GM12878 (cell line): Measurements from ENCODE around the gene ULBP1. TPM values are rescaled to one million over a fixed set of nuclear protein-coding genes. Genes with fewer than 3 reads are reported as not detected.
A peak's percentile ranks its signal among the peaks of the same experiment; 100 is the strongest.
"Not testable (repeated sequence)": the region's sequence is repeated elsewhere in the genome, so short reads cannot be mapped to it uniquely, and the experiment has no call there.

Experiments used
- ATAC-seq: fragments of 200-7000 bp; cut with Tn5 transposase; 3 replicates; pipeline ENCODE4 v1.9.1; 2020; ENCODE audit warnings: mild to moderate bottlenecking, moderate library complexity
- BruUV-seq: library from RNA; stranded (reverse); fragments of 400-500 nt; replicated peaks from 2 replicates; lab custom pipeline; 2021; lab: Mats Ljungman, UMichigan
- CTCF ChIA-PET: fragments of 300-600 bp; sonication (Branson Sonifier 250); formaldehyde crosslinking; extraction: SDS; loops from one replicate; lab custom pipeline; 2021; ENCODE audit warnings: inconsistent platforms; lab: Yijun Ruan, JAX
- POLR2A ChIA-PET: fragments of 350-600 bp; formaldehyde crosslinking; extraction: SDS; loops from one replicate; lab custom pipeline; 2021; ENCODE audit warnings: inconsistent platforms; lab: Charles Lee
- RAD21 ChIA-PET: fragments of 300-600 bp; sonication (Branson Sonifier 250); formaldehyde crosslinking; loops from one replicate; lab custom pipeline; 2023; ENCODE audit warnings: antibody characterized with exemption; ENCODE audit not compliant: unreplicated experiment; lab: Charles Lee
- SMC1A ChIA-PET: fragments of 300-600 bp; sonication (Branson Sonifier 250); formaldehyde crosslinking; loops from one replicate; lab custom pipeline; 2023; ENCODE audit not compliant: unreplicated experiment, uncharacterized antibody; lab: Charles Lee
- DNase-seq: peaks from one replicate; pipeline ENCODE4 v3.0.0-alpha.2; 2011; ENCODE audit warnings: low read depth, low spot score
- FAIRE-seq: peaks from 3 replicates; lab custom pipeline; 2011; peaks lifted over from hg19 to GRCh38; lab: Jason Lieb, UNC
- H2AFZ ChIP-seq: 2 replicates; pipeline ENCODE4 v1.6.0; 2011; ENCODE audit warnings: low read depth, low read length, control low read depth; ENCODE audit not compliant: control insufficient read depth
- H3K27ac ChIP-seq: 2 replicates; pipeline ENCODE4 v1.5.1; 2011; ENCODE audit warnings: control low read depth; ENCODE audit not compliant: control insufficient read depth, insufficient read depth
- H3K27me3 ChIP-seq, 2 experiments: replicated peaks in 1 of 2; 2 replicates each; pipeline versions ENCODE4 v1.6.0 to v1.6.1; 2011; ENCODE audit warnings: low read length in 1 of 2; ENCODE audit not compliant: control insufficient read depth in 2 of 2, insufficient read depth in 2 of 2
- H3K36me3 ChIP-seq, 2 experiments: 2 replicates each; pipeline ENCODE4 v1.5.1; 2011; ENCODE audit warnings: low read length in 1 of 2; ENCODE audit not compliant: control insufficient read depth in 2 of 2, insufficient read depth in 2 of 2
- H3K4me1 ChIP-seq: 2 replicates; pipeline ENCODE4 v1.6.1; 2011; ENCODE audit warnings: mild to moderate bottlenecking, low read length, moderate library complexity, mixed read lengths; ENCODE audit not compliant: control insufficient read depth, insufficient read depth
- H3K4me2 ChIP-seq: 2 replicates; pipeline ENCODE4 v1.6.0; 2011; ENCODE audit warnings: control low read depth; ENCODE audit not compliant: control insufficient read depth, insufficient read depth
- H3K4me3 ChIP-seq: fragments of 200-600 bp; sonication (generic); 2 replicates; pipeline ENCODE4 v1.5.1; 2016
- H3K79me2 ChIP-seq: 2 replicates; pipeline ENCODE4 v1.6.0; 2011; ENCODE audit warnings: low read length; ENCODE audit not compliant: control insufficient read depth, insufficient read depth
- H3K9ac ChIP-seq: 2 replicates; pipeline ENCODE4 v1.8.0; 2011; ENCODE audit warnings: low read length, control low read depth, mixed read lengths; ENCODE audit not compliant: control insufficient read depth, insufficient read depth
- H3K9me3 ChIP-seq: replicated peaks from 3 replicates; pipeline ENCODE4 v1.5.1; 2011; ENCODE audit warnings: mild to moderate bottlenecking, low read length; ENCODE audit not compliant: control insufficient read depth, insufficient read depth
- H4K20me1 ChIP-seq: 2 replicates; pipeline ENCODE4 v1.6.0; 2011; ENCODE audit not compliant: control insufficient read depth, insufficient read depth
- CHD1 ChIP-seq: IDR thresholded peaks from 2 replicates; pipeline ENCODE4 v1.6.1; 2012; ENCODE audit warnings: low read depth, low read length, improper control_type of control experiment
- EED ChIP-seq: sonication (generic); IDR thresholded peaks from 2 replicates; pipeline ENCODE4 v1.6.1; 2016; ENCODE audit warnings: antibody characterized with exemption, low read depth
- PML ChIP-seq: IDR thresholded peaks from 2 replicates; pipeline ENCODE4 v1.6.1; 2012; ENCODE audit warnings: low read length, inconsistent platforms
- SMC3 ChIP-seq: IDR thresholded peaks from 2 replicates; pipeline ENCODE4 v1.6.1; 2011; ENCODE audit warnings: low read length, improper control_type of control experiment, borderline replicate concordance
- ZNF622 ChIP-seq: fragments of 450-650 bp; IDR thresholded peaks from 2 replicates; pipeline ENCODE4 v1.6.1; 2017; ENCODE audit warnings: mild to moderate bottlenecking, inconsistent platforms
- WGBS: methylation state at CpG from one replicate; pipeline ENCODE4 v1.1.6; 2016; ENCODE audit warnings: low lambda C conversion rate; ENCODE audit not compliant: insufficient replicate concordance, insufficient coverage; ENCODE audit errors: missing lambda C conversion rate; 5-methylcytosine and 5-hydroxymethylcytosine counted together
- in situ Hi-C: fragments of 300-500 bp; cut with MboI; formaldehyde crosslinking; loops from 9 replicates; pipeline ENCODE4 v1.14.3; 2018; ENCODE audit warnings: mixed read lengths
- intact Hi-C: fragments of 100-400 bp; cut with micrococcal nuclease; formaldehyde crosslinking; loops from one replicate; pipeline ENCODE4 v1.14.2; 2022; ENCODE audit not compliant: unreplicated experiment
- polyA plus RNA-seq, 11 experiments: library from polyadenylated mRNA; depleted of rRNA in 4 of 11; unstranded in 6 of 11; stranded (reverse) in 5 of 11; fragments of >200 nt; fragmentation: Nextera tagmentation in 4 of 11; fragmentation: Illumina TruSeq in 1 of 11; extraction: Ambion mirVana in 4 of 11; extraction: Trizol in 1 of 11; gene quantifications; 1 replicate in 1 of 11; 2 replicates in 10 of 11; pipeline versions ENCODE4 v1.2.1 to v1.2.3, GENCODE V29; 2011 to 2016; ENCODE audit warnings: inconsistent platforms in 2 of 11, missing spikeins in 2 of 11, low read depth in 1 of 11
- total RNA-seq, 4 experiments: library from RNA; depleted of rRNA in 3 of 4; stranded (reverse); fragments of >200 nt in 3 of 4; fragmentation: Illumina TruSeq in 1 of 4; extraction: Trizol in 1 of 4; gene quantifications; 2 replicates each; pipeline versions ENCODE4 v1.2.1 to v1.2.3, GENCODE V29; 2013 to 2021

The ULBP1 gene
- total and polyA plus RNA-seq, 10 of the 15 experiments (the other 5 are each of a cell fraction or from before 2014, with no cell fraction given) = 0.02 to 0.12 (median 0.04) TPM; not detected in 7

GRCh38 chr6:149951626-149952025, 12.1 kb upstream of the ULBP1 start:
- BruUV-seq = no TSS peak
- intact Hi-C loops = no loop called here
- 65% methylated on average over 3 of the region's 3 CpGs for WGBS
- no peak overlapping the region for H3K4me2 ChIP-seq
- H3K4me1 ChIP-seq = no peaks in the 10 kb centered on the region
- no peak overlapping the region for H3K4me3 ChIP-seq
- ChIA-PET SMC1A (no interaction called here), POLR2A (interaction anchor here (0.6 kb wide), 1 partner anchor 41 kb away, joined by 4 read pairs; no protein-coding TSS in a partner anchor), RAD21 (no interaction called here), CTCF (interaction anchor here (1.0 to 2.0 kb wide), 4 partner anchors 15 to 65 kb away, joined by 3 to 6 read pairs (median 4); no protein-coding TSS in a partner anchor)
- no peaks in the 10 kb centered on the region for H3K36me3 ChIP-seq
- no peak overlapping the region for H2AFZ ChIP-seq
- H3K9ac ChIP-seq = no peak overlapping the region
- no peaks in the 10 kb centered on the region for H3K79me2 ChIP-seq
- H3K27ac ChIP-seq = no peak overlapping the region
- TF ChIP-seq PML (no peak), CHD1 (no peak), EED (no peak), SMC3 (no peak), ZNF622 (no peak)
- FAIRE-seq = no peak
- H3K27me3 ChIP-seq = peaks cover 2 to 5% of the 10 kb centered on the region in 2 experiments; a peak in 3 of 4 replicates
- DNase-seq = no peak
- ATAC-seq = no peak
- no peaks in the 10 kb centered on the region for H4K20me1 ChIP-seq
- in situ Hi-C loops = no loop called here
- no peaks in the 10 kb centered on the region for H3K9me3 ChIP-seq

- RAD21 ChIA-PET, intact Hi-C loops, H3K27ac ChIP-seq, H3K79me2 ChIP-seq, BruUV-seq, H3K9ac ChIP-seq, H3K9me3 ChIP-seq, ATAC-seq, H4K20me1 ChIP-seq, CTCF ChIA-PET, H3K36me3 ChIP-seq, H2AFZ ChIP-seq, DNase-seq, in situ Hi-C loops, H3K4me3 ChIP-seq, POLR2A ChIA-PET, H3K4me2 ChIP-seq, H3K27me3 ChIP-seq, H3K4me1 ChIP-seq, FAIRE-seq: not testable (repeated sequence)
- 23% methylated on average over 2 of the region's 2 CpGs for WGBS
- SMC1A ChIA-PET = interaction anchor here (1.3 kb wide), 1 partner anchor 64 kb away, joined by 3 read pairs; no protein-coding TSS in a partner anchor
Observed at GRCh38 chr6:149953390-149953789, 10.4 kb upstream of the ULBP1 start.

- FAIRE-seq, in situ Hi-C loops, H3K9me3 ChIP-seq, H3K36me3 ChIP-seq, H3K27ac ChIP-seq, H3K9ac ChIP-seq, SMC1A ChIA-PET, H3K27me3 ChIP-seq, POLR2A ChIA-PET, DNase-seq, H3K4me1 ChIP-seq, H3K79me2 ChIP-seq, H2AFZ ChIP-seq, H3K4me2 ChIP-seq, H4K20me1 ChIP-seq, CTCF ChIA-PET, intact Hi-C loops, RAD21 ChIA-PET, BruUV-seq, H3K4me3 ChIP-seq: not testable (repeated sequence)
- peak; percentile 94 for ATAC-seq
- WGBS = 30% methylated on average over 2 of the region's 10 CpGs
Observed at GRCh38 chr6:149953934-149954327, 9.8 kb upstream of the ULBP1 start.
